Right atrium auricular region (tissue), 2 donors: ENCODE results near the gene C1D. TPM values are rescaled to one million over a fixed set of nuclear protein-coding genes. Genes with fewer than 3 reads are reported as not detected.

Experiments
- DNase-seq: peaks from one replicate; pipeline ENCODE4 v3.0.0-alpha.2; 2019; ENCODE audit warnings: low spot score
- H3K27ac ChIP-seq, 2 donors: fragments of 200-600 bp; sonication (generic); 1 replicate in 1 of 2; 2 replicates in 1 of 2; pipeline ENCODE4 v1.5.1; 2016 to 2019
- H3K27me3 ChIP-seq, 2 donors: fragments of 200-600 bp; sonication (generic); one replicate each; pipeline versions ENCODE4 v1.5.1 to v1.6.0; 2017 to 2019
- H3K36me3 ChIP-seq: fragments of 200-600 bp; sonication (generic); one replicate; pipeline ENCODE4 v1.5.1; 2016
- H3K4me1 ChIP-seq, 2 donors: fragments of 200-600 bp; sonication (generic); one replicate each; pipeline versions ENCODE4 v1.5.1 to v1.6.0; 2017 to 2019
- H3K4me3 ChIP-seq, 2 donors: fragments of 200-600 bp; sonication (generic); 1 replicate in 1 of 2; 2 replicates in 1 of 2; pipeline ENCODE4 v1.5.1; 2017 to 2019; ENCODE audit warnings: mild to moderate bottlenecking in 1 of 2, moderate library complexity in 1 of 2
- H3K9me3 ChIP-seq, 2 donors: fragments of 200-600 bp; sonication (generic); one replicate each; pipeline ENCODE4 v1.5.1; 2019
- total RNA-seq, 2 donors: library from RNA; depleted of rRNA; stranded (reverse); fragments of >200 nt; gene quantifications; one replicate each; pipeline ENCODE4 v1.1.0, GENCODE V29; 2016
- TF ChIP-seq, protein P1 (sequence below), 2 donors: fragments of 200-600 bp; sonication (generic); IDR thresholded peaks; one replicate each; pipeline ENCODE4 v1.5.1; 2019; ENCODE audit warnings: antibody characterized with exemption in 2 of 2

The C1D gene
- total RNA-seq, 2 donors from 2014 or later: 29.2 to 31.1 TPM

DNA sequence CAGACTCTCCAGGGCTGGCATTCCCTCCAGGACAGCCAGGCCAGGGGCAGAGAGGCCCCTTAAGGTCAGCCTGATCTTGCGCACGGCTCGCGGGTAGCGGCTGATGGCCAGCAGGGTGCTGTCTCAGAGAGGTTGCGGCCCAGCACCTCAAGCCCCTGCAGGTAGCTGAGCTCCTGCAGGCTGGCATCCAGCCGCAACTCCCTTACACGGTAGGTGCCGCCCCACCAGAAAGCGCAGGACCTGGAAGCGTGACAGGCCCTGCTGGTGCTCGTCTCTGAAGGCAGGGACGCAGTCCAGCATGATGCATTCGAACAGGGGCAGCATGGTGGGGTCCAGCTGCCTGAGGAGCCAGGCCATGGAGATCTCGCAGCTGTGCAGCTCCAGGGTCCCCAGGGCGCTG is 38.9 kb downstream of the C1D start:
- Histone ChIP-seq H3K4me1 (no peaks in the 10 kb centered on the region), H3K9me3 (peaks cover 0 to 5% of the 10 kb centered on the region in 2 donors), H3K4me3 (no peak overlapping the region), H3K27me3 (no peaks in the 10 kb centered on the region), H3K36me3 (no peaks in the 10 kb centered on the region), H3K27ac (no peak overlapping the region)
- TF ChIP-seq, protein P1, sequence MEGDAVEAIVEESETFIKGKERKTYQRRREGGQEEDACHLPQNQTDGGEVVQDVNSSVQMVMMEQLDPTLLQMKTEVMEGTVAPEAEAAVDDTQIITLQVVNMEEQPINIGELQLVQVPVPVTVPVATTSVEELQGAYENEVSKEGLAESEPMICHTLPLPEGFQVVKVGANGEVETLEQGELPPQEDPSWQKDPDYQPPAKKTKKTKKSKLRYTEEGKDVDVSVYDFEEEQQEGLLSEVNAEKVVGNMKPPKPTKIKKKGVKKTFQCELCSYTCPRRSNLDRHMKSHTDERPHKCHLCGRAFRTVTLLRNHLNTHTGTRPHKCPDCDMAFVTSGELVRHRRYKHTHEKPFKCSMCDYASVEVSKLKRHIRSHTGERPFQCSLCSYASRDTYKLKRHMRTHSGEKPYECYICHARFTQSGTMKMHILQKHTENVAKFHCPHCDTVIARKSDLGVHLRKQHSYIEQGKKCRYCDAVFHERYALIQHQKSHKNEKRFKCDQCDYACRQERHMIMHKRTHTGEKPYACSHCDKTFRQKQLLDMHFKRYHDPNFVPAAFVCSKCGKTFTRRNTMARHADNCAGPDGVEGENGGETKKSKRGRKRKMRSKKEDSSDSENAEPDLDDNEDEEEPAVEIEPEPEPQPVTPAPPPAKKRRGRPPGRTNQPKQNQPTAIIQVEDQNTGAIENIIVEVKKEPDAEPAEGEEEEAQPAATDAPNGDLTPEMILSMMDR (IDR thresholded peaks at IDR 0.05): no peak
- no peak for DNase-seq

DNA sequence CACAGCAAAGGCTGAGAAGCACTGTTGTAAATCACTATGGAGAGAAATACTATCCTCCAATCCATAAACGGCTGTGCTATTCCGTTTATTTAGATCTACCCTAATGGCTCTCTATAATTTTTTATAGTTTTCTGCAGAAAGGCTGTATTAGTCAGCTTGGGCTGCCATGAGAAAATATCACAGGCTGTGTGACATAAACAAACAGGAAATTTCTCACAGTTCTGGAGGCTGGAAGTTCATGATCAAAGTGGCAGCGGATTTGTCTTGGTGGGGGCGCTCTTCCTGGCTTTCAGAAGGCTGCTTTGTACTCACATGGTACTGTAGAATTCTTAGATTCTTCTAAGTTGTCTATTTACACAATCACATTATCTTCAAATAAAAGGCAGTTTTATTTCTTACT is 44.1 kb downstream of the C1D start:
- TF ChIP-seq, protein P1 (IDR thresholded peaks at IDR 0.05): no peak
- no peaks in the 10 kb centered on the region for H3K4me1 ChIP-seq
- no peaks in the 10 kb centered on the region for H3K9me3 ChIP-seq
- H3K27me3 ChIP-seq: no peaks in the 10 kb centered on the region
- DNase-seq: no peak
- no peak overlapping the region for H3K4me3 ChIP-seq
- no peaks in the 10 kb centered on the region for H3K36me3 ChIP-seq
- H3K27ac ChIP-seq: no peak overlapping the region

DNA sequence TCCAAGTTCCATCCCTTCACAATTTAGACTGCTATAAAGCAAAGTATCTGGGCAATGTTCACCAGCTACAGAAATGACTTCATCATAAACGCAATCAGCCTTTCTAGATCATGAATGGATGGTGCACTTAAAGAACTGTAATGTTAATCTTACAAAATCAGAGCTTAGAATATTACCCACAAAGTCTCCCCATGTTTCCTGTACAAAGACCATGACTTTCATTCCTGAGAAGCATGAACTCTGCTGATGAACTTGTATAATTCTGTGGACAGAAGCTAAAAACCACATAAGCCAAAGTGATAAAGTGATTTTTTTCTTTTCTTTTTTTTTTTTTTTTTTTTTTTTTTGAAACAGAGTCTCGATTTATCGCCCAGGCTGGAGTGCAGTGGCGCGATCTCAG is 53.3 kb downstream of the C1D start:
- Histone ChIP-seq H3K36me3 (no peaks in the 10 kb centered on the region), H3K27me3 (no peaks in the 10 kb centered on the region), H3K9me3 (peaks cover 0 to 6% of the 10 kb centered on the region in 2 donors), H3K4me1 (no peaks in the 10 kb centered on the region), H3K27ac (no peak overlapping the region), H3K4me3 (no peak overlapping the region)
- no peak for DNase-seq
- TF ChIP-seq, protein P1 (IDR thresholded peaks at IDR 0.05): no peak

DNA sequence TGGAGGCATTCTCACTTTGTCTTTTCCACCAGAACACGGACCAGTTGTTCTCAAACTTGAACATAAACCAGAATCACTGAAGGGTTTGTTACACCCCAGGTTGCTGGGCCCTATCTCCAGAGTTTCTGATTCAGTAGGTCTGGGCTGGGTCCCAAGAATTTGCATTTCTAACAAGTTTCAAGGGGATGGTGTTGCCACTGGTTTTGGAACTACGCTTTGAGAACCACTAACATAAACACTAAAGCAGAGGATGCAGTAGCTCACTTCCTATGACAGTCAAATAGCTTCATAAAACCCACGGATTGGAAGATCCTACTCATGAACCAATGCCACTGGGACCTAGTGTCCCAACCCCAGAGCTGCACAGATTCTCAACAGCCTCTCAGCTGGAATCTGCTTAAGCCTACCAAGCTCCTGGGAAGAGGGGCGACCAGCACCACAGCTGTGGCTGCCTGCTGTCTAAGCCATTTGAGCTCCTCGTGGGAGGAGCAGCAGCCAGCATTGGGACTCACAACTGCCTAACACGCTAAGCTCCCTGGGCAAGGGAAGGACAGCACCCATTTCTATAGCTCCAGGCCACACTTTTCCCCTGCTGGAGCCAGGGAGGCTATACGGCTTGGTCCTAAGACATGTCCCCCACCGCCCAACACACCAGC is 62.5 kb downstream of the C1D start:
- H3K36me3 ChIP-seq: no peaks in the 10 kb centered on the region
- no peak for DNase-seq
- H3K27me3 ChIP-seq: no peaks in the 10 kb centered on the region
- no peaks in the 10 kb centered on the region for H3K4me1 ChIP-seq
- H3K27ac ChIP-seq: no peak overlapping the region
- H3K4me3 ChIP-seq: no peak overlapping the region
- H3K9me3 ChIP-seq: peaks cover 0 to 3% of the 10 kb centered on the region in 2 donors
- TF ChIP-seq, protein P1 (IDR thresholded peaks at IDR 0.05): no peak

- H3K27ac ChIP-seq: no peak overlapping the region
- TF ChIP-seq, protein P1 (IDR thresholded peaks at IDR 0.05): no peak
- H3K4me1 ChIP-seq: no peaks in the 10 kb centered on the region
- no peaks in the 10 kb centered on the region for H3K9me3 ChIP-seq
- H3K27me3 ChIP-seq: no peaks in the 10 kb centered on the region
- no peak for DNase-seq
- no peak overlapping the region for H3K4me3 ChIP-seq
- no peaks in the 10 kb centered on the region for H3K36me3 ChIP-seq
Measured at GRCh38 chr2:67999332-67999731, 63.5 kb downstream of the C1D start.

GRCh38 chr2:67997903-67998302 is 64.9 kb downstream of the C1D start:
- no peak for DNase-seq
- no peak overlapping the region for H3K4me3 ChIP-seq
- TF ChIP-seq, protein P1 (IDR thresholded peaks at IDR 0.05): no peak
- no peaks in the 10 kb centered on the region for H3K27me3 ChIP-seq
- H3K36me3 ChIP-seq: no peaks in the 10 kb centered on the region
- H3K9me3 ChIP-seq: no peaks in the 10 kb centered on the region
- H3K27ac ChIP-seq: no peak overlapping the region
- no peaks in the 10 kb centered on the region for H3K4me1 ChIP-seq
